Heart left ventricle (tissue), 16 donors: ENCODE results near the gene GNB2. TPM values are rescaled to one million over a fixed set of nuclear protein-coding genes. Genes with fewer than 3 reads are reported as not detected.
"Not testable (repeated sequence)": the region's sequence is repeated elsewhere in the genome, so short reads cannot be mapped to it uniquely, and the experiment has no call there.

Source experiments
- ATAC-seq, 4 donors: fragments of 200-7000 bp; cut with Tn5 transposase; one replicate each; pipeline ENCODE4 v1.9.1; 2020 to 2022; ENCODE audit warnings: moderate library complexity in 4 of 4, mild to moderate bottlenecking in 3 of 4, moderate number of reproducible peaks in 1 of 4
- DNase-seq, 5 donors: peaks; one replicate each; pipeline ENCODE4 v3.0.0-alpha.2; 2020
- H3K27ac ChIP-seq, 12 donors: fragments of 200-600 bp; sonication (generic) in 4 of 12; one replicate each; pipeline versions ENCODE4 v1.5.0 to v1.8.0; 2016 to 2022; ENCODE audit warnings: mild to moderate bottlenecking in 2 of 12
- H3K27me3 ChIP-seq, 9 donors: fragments of 200-600 bp; sonication (generic) in 2 of 9; one replicate each; pipeline versions ENCODE4 v1.5.1 to v1.8.0; 2016 to 2022; ENCODE audit warnings: mild to moderate bottlenecking in 3 of 9
- H3K36me3 ChIP-seq, 9 donors: fragments of 200-600 bp; sonication (generic) in 2 of 9; one replicate each; pipeline versions ENCODE4 v1.5.0 to v1.8.0; 2018 to 2022; ENCODE audit warnings: mild to moderate bottlenecking in 2 of 9
- H3K4me1 ChIP-seq, 12 donors: fragments of 200-600 bp; sonication (generic) in 4 of 12; one replicate each; pipeline versions ENCODE4 v1.5.0 to v1.8.0; 2016 to 2022; ENCODE audit warnings: mild to moderate bottlenecking in 3 of 12
- H3K4me3 ChIP-seq, 12 donors: fragments of 200-600 bp; sonication (generic) in 4 of 12; one replicate each; pipeline versions ENCODE4 v1.5.0 to v1.8.0; 2017 to 2022; ENCODE audit warnings: mild to moderate bottlenecking in 9 of 12, moderate library complexity in 4 of 12
- H3K9me3 ChIP-seq, 12 donors: fragments of 200-600 bp; sonication (generic) in 4 of 12; one replicate each; pipeline versions ENCODE4 v1.5.0 to v1.8.0; 2016 to 2022; ENCODE audit warnings: mild to moderate bottlenecking in 1 of 12
- POLR2A ChIP-seq, 2 donors: fragments of 450-650 bp; IDR thresholded peaks; one replicate each; pipeline ENCODE4 v1.6.1; 2017; ENCODE audit warnings: antibody characterized with exemption in 2 of 2, mild to moderate bottlenecking in 2 of 2, moderate library complexity in 2 of 2
- WGBS, 4 donors: extraction: QIAGEN DNeasy Blood & Tissue Kit in 2 of 4; methylation state at CpG; one replicate each; pipeline versions ENCODE4 v1.1.5 to v1.1.7; 2013 to 2018; 5-methylcytosine and 5-hydroxymethylcytosine counted together
- intact Hi-C, 10 donors: fragments of 100-400 bp; cut with DNase I; formaldehyde crosslinking; loops; one replicate each; pipeline versions ENCODE4 v1.11.1 to v1.14.2; 2022
- polyA plus RNA-seq, 2 donors: library from polyadenylated mRNA; stranded (reverse); fragments of 200-250 nt; gene quantifications; one replicate each; pipeline ENCODE4 v1.2.3, GENCODE V29; 2013
- total RNA-seq, 9 donors: library from RNA; depleted of rRNA in 2 of 9; stranded (reverse); fragments of >200 nt in 2 of 9; fragmentation: NEBNext Ultra II Directional in 3 of 9; extraction: Animal tissue kit (Norgen Biotek cat#: 25700) in 3 of 9; gene quantifications; one replicate each; pipeline versions ENCODE4 v1.1.0 to v1.2.4, GENCODE V29; 2016 to 2023
- TF ChIP-seq, protein P1 (sequence below), 12 donors: fragments of 200-600 bp; sonication (generic) in 4 of 12; IDR thresholded peaks; one replicate each; pipeline versions ENCODE4 v1.5.0 to v1.8.0; 2018 to 2022; ENCODE audit warnings: antibody characterized with exemption in 12 of 12, mild to moderate bottlenecking in 5 of 12
- donor health status: ischemic (EF 13 %, LVEDD 7.1; RV severe dilation, severe dysfunction).
- donor health status: healthy with polysubstance abuse.
- donor health status: DM: no; HTN: yes; CAD: no.
- donor health status: DM: no; HTN: no; CAD: no.
- donor health status: ischemic (EF 25% LVEDD 6.9; RV normal size, moderate dysfunction).
- donor health status: ischemic (EF 25% LVEDD 5.7; RV mildly dilated, moderate dysfunction).
- donor health status: healthy.
- donor health status: DM: yes; HTN: yes; CAD: no.
- donor health status: ischemic (EF 35%, LVEDD 5.7; RV mildly dilated, moderate dysfunction).
- donor health status: nonischemic (EF 11% LVEDD 7.7; RV severe dilation, severe dysfunction).
- donor health status: DM: yes; HTN: yes; CAD: no.
- donor health status: PGD.
- donor health status: ischemic (EF 29% LVEDD 5.4; RV normal size, mild dysfunction).
- donor health status: nonischemic (EF 23%, LVEDD 6.1; RV moderate dilation, normal function).

The GNB2 gene
- total and polyA plus RNA-seq, 11 donors, result 48.0 to 199 (median 122) TPM

DNA sequence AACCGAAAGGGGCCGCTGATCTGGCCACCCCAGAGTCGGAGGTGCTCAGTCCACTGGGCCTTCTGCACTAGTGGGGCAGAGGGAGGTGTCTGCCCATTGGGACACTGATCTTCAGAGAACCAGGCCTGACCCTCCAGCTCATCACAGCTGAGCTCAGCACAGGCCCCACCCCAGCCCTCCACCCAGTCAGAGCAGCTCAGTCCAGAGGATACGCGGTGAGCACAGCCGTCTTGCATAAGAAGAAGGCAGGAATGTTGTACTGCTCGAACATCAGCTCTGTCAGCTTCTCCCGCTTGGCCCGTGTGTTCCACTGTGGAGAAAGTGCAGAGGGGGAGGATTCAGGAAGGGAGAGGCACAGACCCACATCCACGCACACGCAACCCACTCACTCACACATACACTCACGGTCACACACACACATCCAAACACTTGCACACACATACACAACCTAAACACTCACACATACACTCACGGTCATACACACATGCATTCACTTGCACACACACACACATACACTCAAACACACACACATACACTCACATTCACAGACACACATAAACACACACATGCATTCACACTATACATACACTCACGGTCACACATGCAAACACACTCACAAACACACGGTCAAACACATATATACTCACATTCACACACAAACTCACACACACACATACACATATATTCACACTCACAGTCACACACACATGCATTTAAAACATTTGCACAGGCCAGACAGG lies 23.5 kb upstream of the GNB2 start:
- Histone ChIP-seq H3K9me3 (no peaks in the 10 kb centered on the region), H3K4me1 (no peaks in the 10 kb centered on the region), H3K4me3 (no peak overlapping the region), H3K27ac (no peak overlapping the region), H3K36me3 (no peaks in the 10 kb centered on the region), H3K27me3 (peaks cover 4 to 56% (median 20%) of the 10 kb centered on the region in 9 donors)
- intact Hi-C loops, result no loop called here
- WGBS, 4 donors, result 68 to 81% (median 75%) methylated on average over 12 to 15 of the region's 15 CpGs
- TF ChIP-seq POLR2A (IDR thresholded peaks at IDR 0.05), result no peak
- TF ChIP-seq, protein P1, sequence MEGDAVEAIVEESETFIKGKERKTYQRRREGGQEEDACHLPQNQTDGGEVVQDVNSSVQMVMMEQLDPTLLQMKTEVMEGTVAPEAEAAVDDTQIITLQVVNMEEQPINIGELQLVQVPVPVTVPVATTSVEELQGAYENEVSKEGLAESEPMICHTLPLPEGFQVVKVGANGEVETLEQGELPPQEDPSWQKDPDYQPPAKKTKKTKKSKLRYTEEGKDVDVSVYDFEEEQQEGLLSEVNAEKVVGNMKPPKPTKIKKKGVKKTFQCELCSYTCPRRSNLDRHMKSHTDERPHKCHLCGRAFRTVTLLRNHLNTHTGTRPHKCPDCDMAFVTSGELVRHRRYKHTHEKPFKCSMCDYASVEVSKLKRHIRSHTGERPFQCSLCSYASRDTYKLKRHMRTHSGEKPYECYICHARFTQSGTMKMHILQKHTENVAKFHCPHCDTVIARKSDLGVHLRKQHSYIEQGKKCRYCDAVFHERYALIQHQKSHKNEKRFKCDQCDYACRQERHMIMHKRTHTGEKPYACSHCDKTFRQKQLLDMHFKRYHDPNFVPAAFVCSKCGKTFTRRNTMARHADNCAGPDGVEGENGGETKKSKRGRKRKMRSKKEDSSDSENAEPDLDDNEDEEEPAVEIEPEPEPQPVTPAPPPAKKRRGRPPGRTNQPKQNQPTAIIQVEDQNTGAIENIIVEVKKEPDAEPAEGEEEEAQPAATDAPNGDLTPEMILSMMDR (IDR thresholded peaks at IDR 0.05), result no peak
- no peak for DNase-seq
- no peak for ATAC-seq

DNA sequence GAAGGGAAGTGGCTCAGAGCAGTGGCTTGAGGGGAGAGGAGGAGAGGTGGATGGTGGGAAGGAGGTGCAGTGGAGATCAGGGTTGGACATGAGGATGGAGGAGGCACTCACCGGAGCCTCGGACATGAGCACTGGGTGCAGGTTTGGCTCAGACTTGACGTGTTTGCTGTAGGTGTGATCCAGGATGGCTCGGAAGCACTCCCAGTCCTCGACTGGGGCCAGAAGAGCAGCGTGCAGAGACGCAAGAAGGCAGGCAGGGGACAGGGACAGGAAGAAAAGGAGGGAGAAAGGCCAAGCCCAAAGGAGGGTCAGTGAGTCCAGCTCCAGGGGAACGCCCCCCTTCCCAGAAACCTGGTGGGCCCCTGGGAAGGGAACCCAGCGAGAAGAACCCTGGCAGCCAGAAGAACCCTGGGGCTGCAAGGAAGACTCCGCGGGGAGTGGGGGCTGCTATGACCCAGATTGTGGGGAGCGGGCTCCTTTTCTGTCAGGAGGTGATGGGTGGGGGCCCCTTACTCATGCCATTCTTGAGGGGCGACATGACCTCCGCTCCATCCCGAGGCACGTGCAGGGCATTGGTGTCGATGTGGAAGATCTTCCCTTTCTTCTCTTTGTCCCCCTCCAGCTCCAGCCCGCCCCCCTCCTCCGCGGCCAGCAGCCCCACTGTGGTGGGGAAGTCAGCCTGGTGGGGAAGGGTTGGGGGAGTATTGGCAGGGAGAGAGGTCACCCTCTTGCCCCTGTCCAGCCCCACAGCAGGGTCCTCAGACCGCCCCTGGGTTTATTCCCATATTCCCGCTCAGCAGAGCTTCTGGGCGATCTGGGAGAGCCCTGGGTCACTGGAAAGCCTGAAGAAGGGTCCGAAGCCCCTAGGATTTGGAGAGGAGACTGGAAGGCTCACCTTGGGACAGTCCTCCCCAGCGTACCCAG lies 18.4 kb upstream of the GNB2 start:
- Histone ChIP-seq H3K4me1 (peaks cover 0 to 7% (median 0%) of the 10 kb centered on the region in 12 donors), H3K4me3 (no peak overlapping the region), H3K27me3 (peaks cover 16 to 82% (median 37%) of the 10 kb centered on the region in 9 donors), H3K9me3 (no peaks in the 10 kb centered on the region), H3K36me3 (no peaks in the 10 kb centered on the region), H3K27ac (no peak overlapping the region)
- 42 to 55% (median 54%) methylated on average over 25 of the region's 25 CpGs for WGBS, 4 donors
- DNase-seq (no peak), ATAC-seq (no peak)
- no peak for TF ChIP-seq POLR2A (IDR thresholded peaks at IDR 0.05)
- TF ChIP-seq, protein P1 (IDR thresholded peaks at IDR 0.05), result no peak
- intact Hi-C loops, result loop anchor here in 1 of 10 donors (1.0 kb wide), 1 partner anchor 14 kb away; no protein-coding TSS in a partner anchor

DNA sequence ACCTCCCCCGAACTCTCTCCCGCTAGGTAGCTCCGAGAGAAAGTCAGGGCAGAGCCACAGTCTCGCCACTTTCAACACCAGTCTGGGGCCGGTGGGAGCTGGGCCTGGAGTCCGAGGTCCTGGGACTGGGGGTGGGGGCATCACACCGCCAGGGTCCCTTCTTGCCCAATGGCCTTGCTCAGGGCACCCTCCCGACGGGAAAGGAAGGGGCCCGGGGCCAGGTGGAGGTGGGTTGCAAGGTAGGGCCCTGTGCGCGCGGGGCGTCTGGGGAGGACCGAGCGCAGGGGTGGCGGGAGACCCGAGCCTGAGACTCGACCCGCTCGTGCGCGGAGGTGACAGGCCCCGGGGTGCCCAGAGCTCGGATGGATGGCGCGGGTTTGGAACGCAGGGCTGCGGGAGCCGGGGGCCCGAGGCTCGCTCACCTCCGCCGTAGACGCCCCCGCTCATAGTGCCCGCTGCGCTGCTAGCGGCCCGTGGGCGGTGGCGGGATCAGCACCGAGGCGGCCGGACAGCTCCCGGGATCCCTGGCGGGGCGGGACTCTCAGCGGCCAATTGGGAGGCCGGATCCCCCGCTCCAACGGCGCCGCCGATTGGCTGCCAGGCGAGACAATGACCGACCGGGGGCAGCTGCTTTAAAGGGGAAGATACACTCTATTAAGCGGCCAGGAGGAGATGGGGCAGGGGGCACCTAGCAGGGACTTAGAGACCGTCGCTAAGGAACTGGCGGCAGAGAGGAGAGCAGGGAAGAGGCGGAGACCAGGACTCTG lies 17.4 kb upstream of the GNB2 start, which contains the start of gene ACTL6B:
Gene ACTL6B, minus strand, starts transcription at position 541 of the 767 bp plus-strand sequence. Its CDS starts 94 bp downstream, at position 447.
- ATAC-seq (peak in 3 of 4 donors; percentile 80 to 84 (median 83)), DNase-seq (peak; percentile 57 to 83 (median 72))
- WGBS, 4 donors, result 9 to 19% (median 9%) methylated on average over 12 to 63 of the region's 63 CpGs
- intact Hi-C loops, result loop anchor here in 1 of 10 donors (1.0 kb wide), 1 partner anchor 13 kb away; no protein-coding TSS in a partner anchor
- peaks cover 0 to 7% (median 0%) of the 10 kb centered on the region in 12 donors for H3K4me1 ChIP-seq
- H3K27ac ChIP-seq, result no peak within 1 kb of the TSS
- TF ChIP-seq, protein P1 (IDR thresholded peaks at IDR 0.05), result no peak
- no peak for TF ChIP-seq POLR2A (IDR thresholded peaks at IDR 0.05)
- no peaks in the 10 kb centered on the region for H3K9me3 ChIP-seq
- H3K27me3 ChIP-seq, result peaks cover 16 to 84% (median 37%) of the 10 kb centered on the region in 9 donors
- no peak within 1 kb of the TSS for H3K4me3 ChIP-seq
- H3K36me3 ChIP-seq, result no peaks in the 10 kb centered on the region

DNA sequence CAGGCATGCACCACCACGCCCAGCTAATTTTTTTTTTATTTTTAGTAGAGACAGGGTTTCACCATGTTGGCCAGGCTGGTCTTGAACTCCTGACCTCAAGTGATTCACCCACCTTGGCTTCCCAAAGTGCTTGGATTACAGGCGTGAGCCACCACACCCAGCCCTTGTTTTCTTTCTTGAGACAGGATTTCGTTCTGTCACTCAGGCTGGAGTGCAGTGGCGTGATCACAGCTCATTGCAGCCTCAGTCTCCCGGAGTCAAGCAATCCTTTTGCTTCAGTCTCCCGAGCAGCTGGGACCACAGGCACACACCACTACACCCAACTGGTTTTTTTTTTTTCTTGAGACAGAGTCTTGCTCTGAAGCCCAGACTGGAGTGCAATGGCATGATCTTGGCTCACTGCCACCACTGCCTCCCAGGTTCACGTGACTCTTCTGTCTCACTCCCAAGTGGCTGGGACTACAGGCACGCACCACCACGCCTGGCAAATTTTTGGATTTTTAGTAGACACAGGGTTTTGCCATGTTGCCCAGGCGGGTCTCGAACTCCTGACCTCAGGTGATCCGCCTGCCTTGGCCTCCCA lies 11.3 kb upstream of the GNB2 start:
- H3K9me3 ChIP-seq, H3K4me1 ChIP-seq, H3K27ac ChIP-seq, ATAC-seq, H3K4me3 ChIP-seq, H3K36me3 ChIP-seq, intact Hi-C loops: not testable (repeated sequence)
- WGBS, 4 donors, result 72 to 84% (median 74%) methylated on average over 12 of the region's 12 CpGs
- H3K27me3 ChIP-seq, result peaks cover 1 to 26% (median 8%) of the 10 kb centered on the region in 9 donors
- peak in 1 of 5 donors; percentile 33 for DNase-seq
